Bone marrow (tissue), 2 donors: ENCODE data around the gene COMMD9.

Source experiments
- DNase-seq, 2 donors: peaks; one replicate each; lab custom pipeline; 2025; lab: John Stamatoyannopoulos, UW

The COMMD9 gene

GRCh38 chr11:36257351-36257750 lies 31.9 kb downstream of the COMMD9 start:
- no peak for DNase-seq

- DNase-seq, result no peak
These were observed 34.5 kb downstream of the COMMD9 start for GRCh38 chr11:36254713-36255112.

- no peak for DNase-seq
These were observed 36.0 kb downstream of the COMMD9 start for GRCh38 chr11:36253238-36253637.

GRCh38 chr11:36251823-36252222 lies 37.4 kb downstream of the COMMD9 start:
- DNase-seq, result no peak

GRCh38 chr11:36249246-36249645 lies 40.0 kb downstream of the COMMD9 start:
- DNase-seq, result no peak

- DNase-seq, result no peak
These were observed 40.8 kb downstream of the COMMD9 start for GRCh38 chr11:36248436-36248835.

- no peak for DNase-seq
These were observed 41.7 kb downstream of the COMMD9 start for GRCh38 chr11:36247493-36247892.

GRCh38 chr11:36243641-36244040 lies 45.6 kb downstream of the COMMD9 start:
- DNase-seq, result no peak

- DNase-seq, result no peak
These were observed 47.7 kb downstream of the COMMD9 start for GRCh38 chr11:36241497-36241896.

GRCh38 chr11:36240801-36241200 lies 48.4 kb downstream of the COMMD9 start:
- DNase-seq, result no peak

- DNase-seq, result no peak
These were observed 49.1 kb downstream of the COMMD9 start for GRCh38 chr11:36240173-36240572.

GRCh38 chr11:36239636-36240035 lies 49.6 kb downstream of the COMMD9 start:
- no peak for DNase-seq

GRCh38 chr11:36238881-36239280 lies 50.3 kb downstream of the COMMD9 start:
- no peak for DNase-seq

- DNase-seq, result no peak
These were observed 51.1 kb downstream of the COMMD9 start for GRCh38 chr11:36238036-36238631.

- DNase-seq, result no peak
These were observed 51.8 kb downstream of the COMMD9 start for GRCh38 chr11:36237391-36237790.

- DNase-seq, result no peak
These were observed 53.5 kb downstream of the COMMD9 start for GRCh38 chr11:36235750-36236149.

GRCh38 chr11:36234825-36235224 lies 54.4 kb downstream of the COMMD9 start:
- no peak for DNase-seq

- no peak for DNase-seq
These were observed 56.0 kb downstream of the COMMD9 start for GRCh38 chr11:36233204-36233603.

GRCh38 chr11:36230779-36231699 lies 58.2 kb downstream of the COMMD9 start:
- DNase-seq, result no peak

GRCh38 chr11:36229091-36229705 lies 60.0 kb downstream of the COMMD9 start:
- no peak for DNase-seq

- DNase-seq, result no peak
These were observed 60.5 kb downstream of the COMMD9 start for GRCh38 chr11:36228689-36229088.

GRCh38 chr11:36227044-36227443 lies 62.2 kb downstream of the COMMD9 start:
- DNase-seq, result no peak
